K562 (cell line): Measurements from ENCODE around the gene CEP295NL. TPM values are rescaled to one million over a fixed set of nuclear protein-coding genes. Genes with fewer than 3 reads are reported as not detected.

Source experiments
- ATAC-seq: fragments of 200-7000 bp; cut with Tn5 transposase; 3 replicates; pipeline ENCODE4 v1.9.1; 2020; ENCODE audit warnings: moderate library complexity
- BruUV-seq: library from RNA; stranded (reverse); fragments of 400-500 nt; replicated peaks from 2 replicates; lab custom pipeline; 2021; lab: Mats Ljungman, UMichigan
- CTCF ChIA-PET: fragments of 300-600 bp; formaldehyde crosslinking; extraction: SDS; loops from one replicate; lab custom pipeline; 2021; ENCODE audit warnings: low intra/inter-chr PET ratio; lab: Yijun Ruan, JAX
- POLR2A ChIA-PET: fragments of 300-600, 350-650 bp; sonication (Branson Sonifier 250); formaldehyde crosslinking; extraction: SDS; loops from one replicate; lab custom pipeline; 2021; ENCODE audit warnings: antibody characterized with exemption, inconsistent platforms; lab: Yijun Ruan, JAX
- DNase-seq, 4 experiments: peaks; one replicate each; pipeline versions ENCODE4 v3.0.0 to v3.0.0-alpha.2; 2011 to 2018; ENCODE audit warnings: low spot score in 3 of 4, mixed read lengths in 3 of 4; ENCODE audit errors: extremely low read depth in 1 of 4
- FAIRE-seq: peaks from 2 replicates; lab custom pipeline; 2011; peaks lifted over from hg19 to GRCh38; lab: Jason Lieb, UNC
- H2AFZ ChIP-seq: 2 replicates; pipeline ENCODE4 v1.6.0; 2011; ENCODE audit warnings: low read depth, low read length, control low read depth, inconsistent platforms
- H3K27ac ChIP-seq: fragments of 200-600 bp; 3 replicates; pipeline ENCODE4 v1.8.0; 2011; ENCODE audit warnings: low read depth, mild to moderate bottlenecking, control low read depth, inconsistent platforms, low read length, moderate library complexity, mixed read lengths; ENCODE audit errors: extremely low read depth
- H3K27me3 ChIP-seq, 2 experiments: fragments of 300-600 bp in 1 of 2; 2 replicates in 1 of 2; 3 replicates in 1 of 2; pipeline versions ENCODE4 v1.6.0 to v1.8.0; 2011; ENCODE audit warnings: inconsistent platforms in 2 of 2, low read length in 2 of 2, mild to moderate bottlenecking in 1 of 2, mixed read lengths in 1 of 2, moderate library complexity in 1 of 2; ENCODE audit not compliant: control insufficient read depth in 2 of 2, insufficient read depth in 2 of 2
- H3K36me3 ChIP-seq: fragments of 300-600 bp; 3 replicates; pipeline ENCODE4 v1.8.0; 2011; ENCODE audit warnings: mild to moderate bottlenecking, low read length, inconsistent platforms; ENCODE audit not compliant: control insufficient read depth, insufficient read depth
- H3K4me1 ChIP-seq, 2 experiments: fragments of 200-600 bp in 1 of 2; replicated peaks in 1 of 2; 2 replicates in 1 of 2; 3 replicates in 1 of 2; pipeline versions ENCODE4 v1.5.1 to v1.8.0; 2011; ENCODE audit warnings: inconsistent platforms in 2 of 2, low read length in 2 of 2, mild to moderate bottlenecking in 1 of 2, mixed read lengths in 1 of 2, moderate library complexity in 1 of 2; ENCODE audit not compliant: control insufficient read depth in 2 of 2, insufficient read depth in 2 of 2
- H3K4me2 ChIP-seq: 2 replicates; pipeline ENCODE4 v1.6.1; 2011; ENCODE audit warnings: low read length, control low read depth, inconsistent platforms, mixed read lengths; ENCODE audit not compliant: insufficient read depth
- H3K4me3 ChIP-seq: fragments of 200-600 bp; sonication (generic), shearing (Covaris generic); 2 replicates; pipeline ENCODE4 v1.5.1; 2016; ENCODE audit warnings: control low read depth, inconsistent platforms
- H3K79me2 ChIP-seq: fragments of 200-600 bp; 3 replicates; pipeline ENCODE4 v1.8.0; 2011; ENCODE audit warnings: low read length, inconsistent platforms; ENCODE audit not compliant: control insufficient read depth, insufficient read depth
- H3K9ac ChIP-seq, 2 experiments: 2 replicates each; pipeline versions ENCODE4 v1.6.0 to v1.6.1; 2011; ENCODE audit warnings: low read depth in 2 of 2, low read length in 2 of 2, control low read depth in 1 of 2, inconsistent platforms in 1 of 2, mild to moderate bottlenecking in 1 of 2, mixed read lengths in 1 of 2; ENCODE audit not compliant: insufficient read depth in 1 of 2
- H3K9me1 ChIP-seq: one replicate; pipeline ENCODE4 v1.6.0; 2011; ENCODE audit warnings: inconsistent platforms, mild to moderate bottlenecking, low read length, moderate library complexity; ENCODE audit not compliant: control insufficient read depth, insufficient read depth
- H3K9me3 ChIP-seq: replicated peaks from 2 replicates; pipeline ENCODE4 v1.5.1; 2011; ENCODE audit warnings: low read depth, low read length, inconsistent platforms; ENCODE audit not compliant: control insufficient read depth, insufficient read depth
- H4K20me1 ChIP-seq: replicated peaks from 2 replicates; pipeline ENCODE4 v1.6.1; 2011; ENCODE audit warnings: low read length, inconsistent platforms, mixed read lengths; ENCODE audit not compliant: control insufficient read depth, insufficient read depth
- ARID1B ChIP-seq: fragments of 450-650 bp; IDR thresholded peaks from 2 replicates; pipeline ENCODE4 v1.6.1; 2016; ENCODE audit warnings: antibody characterized with exemption, mild to moderate bottlenecking, inconsistent platforms
- ASH1L ChIP-seq: fragments of 450-650 bp; IDR thresholded peaks from 2 replicates; pipeline ENCODE4 v1.6.1; 2018; ENCODE audit warnings: borderline replicate concordance, mild to moderate bottlenecking, low read depth; ENCODE audit not compliant: partially characterized antibody
- ATF7 ChIP-seq: fragments of 450-650 bp; IDR thresholded peaks from 2 replicates; pipeline ENCODE4 v1.7.1; 2014; ENCODE audit warnings: mild to moderate bottlenecking, moderate library complexity
- BRD4 ChIP-seq: fragments of 200-600 bp; sonication (generic); IDR thresholded peaks from 2 replicates; pipeline ENCODE4 v1.6.1; 2017; ENCODE audit warnings: inconsistent platforms
- CBFA2T2 ChIP-seq: fragments of 450-650 bp; conservative IDR thresholded peaks from 2 replicates; pipeline ENCODE4 v1.6.1; 2017; ENCODE audit warnings: mild to moderate bottlenecking
- CBX5 ChIP-seq: IDR thresholded peaks from 2 replicates; pipeline ENCODE4 v1.6.1; 2014; ENCODE audit warnings: low read depth, borderline replicate concordance
- CHD1 ChIP-seq: fragments of 200-600 bp; sonication (generic); IDR thresholded peaks from one replicate; pipeline ENCODE4 v1.6.1; 2012; ENCODE audit warnings: mild to moderate bottlenecking, moderate library complexity, low read length, inconsistent platforms
- EP300 ChIP-seq: IDR thresholded peaks from 2 replicates; pipeline ENCODE4 v1.6.1; 2012; ENCODE audit warnings: low read length, improper control_type of control experiment
- HDAC2 ChIP-seq: fragments of 450-650 bp; IDR thresholded peaks from 2 replicates; pipeline ENCODE4 v1.6.1; 2016; ENCODE audit warnings: mild to moderate bottlenecking
- HDAC3 ChIP-seq: fragments of 450-650 bp; IDR thresholded peaks from 2 replicates; pipeline ENCODE4 v1.6.1; 2018; ENCODE audit warnings: borderline replicate concordance, mild to moderate bottlenecking, moderate library complexity; ENCODE audit not compliant: partially characterized antibody
- HDGF ChIP-seq: fragments of 450-650 bp; IDR thresholded peaks from 2 replicates; pipeline ENCODE4 v1.6.1; 2016
- JUN ChIP-seq, 2 experiments: sonication (generic) in 1 of 2; formaldehyde crosslinking in 1 of 2; IDR thresholded peaks; 2 replicates each; pipeline versions ENCODE4 v1.6.1 to v1.8.0; 2012 to 2022; ENCODE audit warnings: borderline replicate concordance in 2 of 2, mild to moderate bottlenecking in 2 of 2, improper control_type of control experiment in 1 of 2, low read depth in 1 of 2, low read length in 1 of 2, missing genetic modification reagents in 1 of 2
- MBD2 ChIP-seq: sonication (generic); IDR thresholded peaks from 2 replicates; pipeline ENCODE4 v1.6.1; 2016; ENCODE audit warnings: low read depth, borderline replicate concordance
- MCM7 ChIP-seq, 2 experiments: fragments of 450-650 bp; IDR thresholded peaks; 2 replicates each; pipeline ENCODE4 v1.6.1; 2016 to 2018
- MECOM ChIP-seq: fragments of 250-450 bp; sonication (Bioruptor Pico); IDR thresholded peaks from 2 replicates; pipeline ENCODE4 v1.8.0; 2022; ENCODE audit warnings: inconsistent platforms
- NFRKB ChIP-seq: fragments of 450-650 bp; IDR thresholded peaks from 2 replicates; pipeline ENCODE4 v1.6.1; 2016; ENCODE audit warnings: low read depth
- RBM15 ChIP-seq: fragments of 200-400 bp; formaldehyde crosslinking; IDR thresholded peaks from 2 replicates; pipeline ENCODE4 v1.6.1; 2018; ENCODE audit warnings: mild to moderate bottlenecking, low read length, moderate library complexity; ENCODE audit not compliant: insufficient read depth
- ZNF431 ChIP-seq: sonication (generic); formaldehyde crosslinking; IDR thresholded peaks from 2 replicates; pipeline ENCODE4 v1.8.0; 2022; ENCODE audit warnings: mild to moderate bottlenecking, missing genetic modification reagents
- WGBS: fragments of 100-300 bp; shearing (Covaris generic); methylation state at CpG from one replicate; pipeline ENCODE4 v1.1.6; 2016; ENCODE audit warnings: low coverage, mixed read lengths; ENCODE audit not compliant: insufficient coverage; ENCODE audit errors: missing lambda C conversion rate; 5-methylcytosine and 5-hydroxymethylcytosine counted together
- in situ Hi-C: fragments of 300-500 bp; cut with MboI; formaldehyde crosslinking; loops from 4 replicates; pipeline ENCODE4 v1.15.0; 2018; ENCODE audit warnings: inconsistent platforms, mixed read lengths
- intact Hi-C: fragments of 100-400 bp; cut with micrococcal nuclease; formaldehyde crosslinking; loops from 2 replicates; pipeline ENCODE4 v1.14.2; 2022
- polyA plus RNA-seq, 8 experiments: library from polyadenylated mRNA; depleted of rRNA in 4 of 8; stranded (reverse) in 5 of 8; unstranded in 3 of 8; fragments of >200 nt; fragmentation: Nextera tagmentation in 2 of 8; fragmentation: Illumina TruSeq in 1 of 8; extraction: Ambion mirVana in 2 of 8; extraction: Trizol in 1 of 8; gene quantifications; 2 replicates each; pipeline versions ENCODE4 v1.2.1 to v1.2.3, GENCODE V29; 2011 to 2014; ENCODE audit warnings: inconsistent platforms in 1 of 8, missing spikeins in 1 of 8
- total RNA-seq, 7 experiments: library from RNA; depleted of rRNA in 6 of 7; stranded (reverse); fragments of >200 nt in 6 of 7; fragmentation: Illumina TruSeq in 2 of 7; extraction: Trizol in 2 of 7; gene quantifications; 2 replicates each; pipeline versions ENCODE4 v1.2.1 to v1.2.3, GENCODE V29; 2011 to 2021; ENCODE audit warnings: low replicate concordance in 1 of 7
- TF ChIP-seq, protein P1 (sequence below): fragments of 450-650 bp; IDR thresholded peaks from 2 replicates; pipeline ENCODE4 v1.6.1; 2018; ENCODE audit warnings: mild to moderate bottlenecking, low read depth; ENCODE audit not compliant: partially characterized antibody
- TF ChIP-seq, protein P2 (sequence below), 2 experiments: fragments of 450-650 bp; IDR thresholded peaks; 2 replicates each; pipeline ENCODE4 v1.6.1; 2016

CEP295NL gene
- total and polyA plus RNA-seq, 9 of the 15 experiments (the other 6 are each of a cell fraction or from before 2014, with no cell fraction given) = not detected

GRCh38 chr17:78921437-78921971 lies 18.5 kb upstream of the CEP295NL start (continued):
- TF ChIP-seq CBFA2T2 = peak; percentile 71
- peak; percentile 80 for TF ChIP-seq ARID1B
- TF ChIP-seq HDAC3 = no peak
- TF ChIP-seq EP300 = peak; percentile 71
- peak; percentile 75 for TF ChIP-seq HDAC2
- TF ChIP-seq, protein P1, sequence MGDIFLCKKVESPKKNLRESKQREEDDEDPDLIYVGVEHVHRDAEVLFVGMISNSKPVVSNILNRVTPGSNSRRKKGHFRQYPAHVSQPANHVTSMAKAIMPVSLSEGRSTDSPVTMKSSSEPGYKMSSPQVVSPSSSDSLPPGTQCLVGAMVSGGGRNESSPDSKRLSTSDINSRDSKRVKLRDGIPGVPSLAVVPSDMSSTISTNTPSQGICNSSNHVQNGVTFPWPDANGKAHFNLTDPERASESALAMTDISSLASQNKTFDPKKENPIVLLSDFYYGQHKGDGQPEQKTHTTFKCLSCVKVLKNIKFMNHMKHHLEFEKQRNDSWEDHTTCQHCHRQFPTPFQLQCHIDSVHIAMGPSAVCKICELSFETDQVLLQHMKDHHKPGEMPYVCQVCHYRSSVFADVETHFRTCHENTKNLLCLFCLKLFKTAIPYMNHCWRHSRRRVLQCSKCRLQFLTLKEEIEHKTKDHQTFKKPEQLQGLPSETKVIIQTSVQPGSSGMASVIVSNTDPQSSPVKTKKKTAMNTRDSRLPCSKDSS = no peak
- TF ChIP-seq JUN (IDR thresholded peaks at IDR 0.05; ENCODE audit: borderline replicate concordance, low read depth, low read length) = no peak
- no peak for TF ChIP-seq JUN (CRISPR knock-in tag; IDR thresholded peaks at IDR 0.05; ENCODE audit: borderline replicate concordance)
- TF ChIP-seq NFRKB = no peak
- TF ChIP-seq CHD1 = no peak
- TF ChIP-seq MECOM (CRISPR knock-in tag) = peak; percentile 96

GRCh38 chr17:78920528-78920927 lies 17.5 kb upstream of the CEP295NL start:
- Histone ChIP-seq H3K79me2 (no peaks in the 10 kb centered on the region), H3K4me3 (no peak overlapping the region), H3K9me1 (no peaks in the 10 kb centered on the region), H4K20me1 (peaks cover 18% of the 10 kb centered on the region; the same call in 1 of the 2 replicates), H3K27me3 (peaks cover 58 to 81% of the 10 kb centered on the region in 2 experiments), H3K36me3 (no peaks in the 10 kb centered on the region), H3K9ac (no peak overlapping the region), H2AFZ (no peak overlapping the region), H3K9me3 (no peaks in the 10 kb centered on the region), H3K4me1 (peaks cover 0 to 19% of the 10 kb centered on the region in 2 experiments; a peak in 2 of 5 replicates), H3K27ac (no peak overlapping the region), H3K4me2 (no peak overlapping the region)
- no peak for ATAC-seq
- POLR2A ChIA-PET = interaction anchor here (0.7 kb wide), 1 partner anchor 59 kb away, joined by 6 read pairs; the partner anchor contains the start of gene LGALS3BP
- no TSS peak for BruUV-seq
- in situ Hi-C loops (no loop called here), intact Hi-C loops (no loop called here)
- FAIRE-seq = no peak
- no peak for DNase-seq
- CTCF ChIA-PET = no interaction called here
- 10% methylated on average over 8 of the region's 8 CpGs for WGBS
- TF ChIP-seq BRD4 (no peak), MBD2 (no peak), HDGF (no peak), MCM7 (IDR thresholded peaks at IDR 0.05) (no peak), CBX5 (no peak), ZNF431 (CRISPR knock-in tag) (no peak), RBM15 (no peak), ASH1L (no peak), ATF7 (no peak)
- TF ChIP-seq, protein P2, sequence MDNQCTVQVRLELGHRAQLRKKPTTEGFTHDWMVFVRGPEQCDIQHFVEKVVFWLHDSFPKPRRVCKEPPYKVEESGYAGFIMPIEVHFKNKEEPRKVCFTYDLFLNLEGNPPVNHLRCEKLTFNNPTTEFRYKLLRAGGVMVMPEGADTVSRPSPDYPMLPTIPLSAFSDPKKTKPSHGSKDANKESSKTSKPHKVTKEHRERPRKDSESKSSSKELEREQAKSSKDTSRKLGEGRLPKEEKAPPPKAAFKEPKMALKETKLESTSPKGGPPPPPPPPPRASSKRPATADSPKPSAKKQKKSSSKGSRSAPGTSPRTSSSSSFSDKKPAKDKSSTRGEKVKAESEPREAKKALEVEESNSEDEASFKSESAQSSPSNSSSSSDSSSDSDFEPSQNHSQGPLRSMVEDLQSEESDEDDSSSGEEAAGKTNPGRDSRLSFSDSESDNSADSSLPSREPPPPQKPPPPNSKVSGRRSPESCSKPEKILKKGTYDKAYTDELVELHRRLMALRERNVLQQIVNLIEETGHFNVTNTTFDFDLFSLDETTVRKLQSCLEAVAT (IDR thresholded peaks at IDR 0.05) = no peak
